ENCODE measurements around the gene BRD3. TPM values are rescaled to one million over a fixed set of nuclear protein-coding genes. Genes with fewer than 3 reads are reported as not detected.

Gene BRD3
- total RNA-seq: 39.1 TPM

GRCh38 chr9:134067904-134068743, at the start of gene BRD3:
Gene BRD3 (minus strand): TSS chr9:134068026. CDS start chr9:134053477, 14,549 bp downstream.

GRCh38 chr9:134024828-134025605, 42.8 kb downstream of the BRD3 start, which contains the start of gene BRD3OS:
Gene BRD3OS (plus strand): TSS chr9:134025481. CDS start chr9:134026748, 1,267 bp downstream.

GRCh38 chr9:133991964-133992779, 75.7 kb downstream of the BRD3 start, which contains the start of gene VAV2:
Gene VAV2 (minus strand): TSS chr9:133992324. CDS start chr9:133992278, 46 bp downstream.

Other genes starting within 250 kb of the BRD3 start
- 45.4 TPM for gene VAV2, start 75.7 kb downstream of the BRD3 start, total RNA-seq
- 30.0 TPM for gene BRD3OS, start 42.5 kb downstream of the BRD3 start, total RNA-seq
- gene WDR5, start 68.1 kb upstream of the BRD3 start, total RNA-seq: 23.2 TPM
- gene RNU6ATAC, start 96.5 kb upstream of the BRD3 start, total RNA-seq: under 0.01 TPM

All from parietal lobe (tissue), 1 donor.